Glutamatergic neuron (in vitro differentiated cells): ENCODE measurements around the gene SERPINB3. TPM values are rescaled to one million over a fixed set of nuclear protein-coding genes. Genes with fewer than 3 reads are reported as not detected.

Source experiments
- DNase-seq: peaks from one replicate; pipeline ENCODE4 v3.0.0; 2022
- H3K27ac Mint-ChIP-seq: one replicate; pipeline ENCODE4 v1.8.0; 2020; ENCODE audit warnings: mild to moderate bottlenecking, mixed read lengths, inconsistent platforms; ENCODE audit not compliant: unreplicated experiment
- H3K27me3 Mint-ChIP-seq: one replicate; pipeline ENCODE4 v1.8.0; 2020; ENCODE audit warnings: mild to moderate bottlenecking, moderate library complexity, mixed read lengths, inconsistent platforms; ENCODE audit not compliant: unreplicated experiment
- H3K36me3 Mint-ChIP-seq: one replicate; pipeline ENCODE4 v1.8.0; 2020; ENCODE audit warnings: mild to moderate bottlenecking, mixed read lengths, inconsistent platforms; ENCODE audit not compliant: unreplicated experiment
- H3K4me1 Mint-ChIP-seq: one replicate; pipeline ENCODE4 v1.8.0; 2020; ENCODE audit warnings: mild to moderate bottlenecking, low read depth, mixed read lengths, inconsistent platforms; ENCODE audit not compliant: unreplicated experiment
- H3K4me3 Mint-ChIP-seq: one replicate; pipeline ENCODE4 v1.8.0; 2020; ENCODE audit warnings: mild to moderate bottlenecking, mixed read lengths, inconsistent platforms; ENCODE audit not compliant: unreplicated experiment
- H3K9me3 Mint-ChIP-seq: one replicate; pipeline ENCODE4 v1.8.0; 2020; ENCODE audit warnings: mild to moderate bottlenecking, moderate library complexity, mixed read lengths, inconsistent platforms; ENCODE audit not compliant: unreplicated experiment
- CTCF ChIP-seq: fragments of 200-600 bp; sonication (generic); IDR thresholded peaks from one replicate; pipeline ENCODE4 v1.5.0; 2021; ENCODE audit not compliant: partially characterized antibody, unreplicated experiment
- total RNA-seq: library from RNA; stranded (reverse); fragmentation: NEBNext Ultra II Directional; extraction: Animal tissue kit (Norgen Biotek cat#: 25700); gene quantifications from one replicate; pipeline ENCODE4 v1.2.1, GENCODE V29; 2021; ENCODE audit not compliant: unreplicated experiment

SERPINB3 gene
- total RNA-seq, 1 donor from 2014 or later: not detected

GRCh38 chr18:63613420-63613819, 48.3 kb downstream of the SERPINB3 start:
- Mint-ChIP-seq H3K27ac (no peak overlapping the region), H3K27me3 (no peaks in the 10 kb centered on the region), H3K9me3 (no peaks in the 10 kb centered on the region), H3K4me1 (no peaks in the 10 kb centered on the region), H3K4me3 (no peak overlapping the region), H3K36me3 (no peaks in the 10 kb centered on the region)
- DNase-seq: no peak
- TF ChIP-seq CTCF: no peak

- no peaks in the 10 kb centered on the region for H3K27me3 Mint-ChIP-seq
- TF ChIP-seq CTCF: no peak
- no peaks in the 10 kb centered on the region for H3K36me3 Mint-ChIP-seq
- DNase-seq: no peak
- H3K9me3 Mint-ChIP-seq: no peaks in the 10 kb centered on the region
- no peak overlapping the region for H3K27ac Mint-ChIP-seq
- H3K4me1 Mint-ChIP-seq: no peaks in the 10 kb centered on the region
- H3K4me3 Mint-ChIP-seq: no peak overlapping the region
These were observed 55.2 kb downstream of the SERPINB3 start for GRCh38 chr18:63606526-63606925.

Other genes starting within 250 kb of the SERPINB3 start
- gene VPS4B, start 239.4 kb downstream of the SERPINB3 start, total RNA-seq: 44.5 TPM
- gene SERPINB5, start 184.9 kb downstream of the SERPINB3 start, total RNA-seq: not detected
- gene SERPINB12, start 119.5 kb downstream of the SERPINB3 start, total RNA-seq: not detected
- gene SERPINB13, start 74.5 kb downstream of the SERPINB3 start, total RNA-seq: not detected
- gene SERPINB4, start 17.6 kb downstream of the SERPINB3 start, total RNA-seq: not detected
- not detected for gene SERPINB11, start 41.1 kb upstream of the SERPINB3 start, total RNA-seq
- not detected for gene SERPINB7, start 113.5 kb upstream of the SERPINB3 start, total RNA-seq
- not detected for gene SERPINB2, start 225.8 kb upstream of the SERPINB3 start, total RNA-seq
- not detected for gene SERPINB10, start 246.1 kb upstream of the SERPINB3 start, total RNA-seq